K562 (cell line): ENCODE measurements around the gene CREB3L2.

Experiments used
- BRF1 ChIP-seq: IDR thresholded peaks from 3 replicates; pipeline ENCODE4 v1.6.1; 2011; ENCODE audit warnings: borderline replicate concordance, mild to moderate bottlenecking; ENCODE audit not compliant: insufficient read length; ENCODE audit errors: extremely low read depth
- RFX1 ChIP-seq: fragments of 450-650 bp; IDR thresholded peaks from 2 replicates; pipeline ENCODE4 v1.6.1; 2016; ENCODE audit warnings: mild to moderate bottlenecking, moderate library complexity
- TF ChIP-seq, protein P1 (sequence below), 3 experiments: IDR thresholded peaks in 2 of 3; conservative IDR thresholded peaks in 1 of 3; 2 replicates each; pipeline ENCODE4 v1.5.1; 2011 to 2012; ENCODE audit warnings: low read length in 3 of 3, mild to moderate bottlenecking in 3 of 3, control low read depth in 2 of 3, improper control_type of control experiment in 1 of 3, inconsistent platforms in 1 of 3, low read depth in 1 of 3, mixed read lengths in 1 of 3, moderate library complexity in 1 of 3; ENCODE audit not compliant: insufficient read depth in 2 of 3
- TF ChIP-seq, protein P2 (sequence below): sonication (generic); formaldehyde crosslinking; IDR thresholded peaks from 2 replicates; pipeline ENCODE4 v1.8.0; 2022; ENCODE audit warnings: mild to moderate bottlenecking, missing genetic modification reagents, borderline replicate concordance

DNA sequence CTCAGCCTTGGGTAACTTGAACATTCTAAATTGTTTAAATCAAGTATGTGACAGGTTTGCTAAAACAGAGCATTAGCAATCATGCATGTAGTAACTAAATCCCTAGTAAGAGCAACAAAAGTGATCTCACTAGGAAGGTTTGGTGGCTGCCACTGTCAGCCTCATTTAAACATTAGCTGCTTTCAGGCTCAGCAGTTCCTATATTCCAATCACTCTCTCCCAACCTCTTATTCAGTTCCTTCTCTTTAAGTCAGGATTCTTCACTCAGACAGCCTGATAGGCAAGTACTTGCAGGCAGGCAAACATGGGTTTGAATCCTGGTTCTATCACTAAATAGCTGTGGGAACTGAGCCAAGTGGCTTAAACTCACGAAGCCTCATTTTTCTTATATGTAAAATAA is 3.6 kb downstream of the CREB3L2 start:
- TF ChIP-seq, protein P1, sequence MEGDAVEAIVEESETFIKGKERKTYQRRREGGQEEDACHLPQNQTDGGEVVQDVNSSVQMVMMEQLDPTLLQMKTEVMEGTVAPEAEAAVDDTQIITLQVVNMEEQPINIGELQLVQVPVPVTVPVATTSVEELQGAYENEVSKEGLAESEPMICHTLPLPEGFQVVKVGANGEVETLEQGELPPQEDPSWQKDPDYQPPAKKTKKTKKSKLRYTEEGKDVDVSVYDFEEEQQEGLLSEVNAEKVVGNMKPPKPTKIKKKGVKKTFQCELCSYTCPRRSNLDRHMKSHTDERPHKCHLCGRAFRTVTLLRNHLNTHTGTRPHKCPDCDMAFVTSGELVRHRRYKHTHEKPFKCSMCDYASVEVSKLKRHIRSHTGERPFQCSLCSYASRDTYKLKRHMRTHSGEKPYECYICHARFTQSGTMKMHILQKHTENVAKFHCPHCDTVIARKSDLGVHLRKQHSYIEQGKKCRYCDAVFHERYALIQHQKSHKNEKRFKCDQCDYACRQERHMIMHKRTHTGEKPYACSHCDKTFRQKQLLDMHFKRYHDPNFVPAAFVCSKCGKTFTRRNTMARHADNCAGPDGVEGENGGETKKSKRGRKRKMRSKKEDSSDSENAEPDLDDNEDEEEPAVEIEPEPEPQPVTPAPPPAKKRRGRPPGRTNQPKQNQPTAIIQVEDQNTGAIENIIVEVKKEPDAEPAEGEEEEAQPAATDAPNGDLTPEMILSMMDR (IDR thresholded peaks at IDR 0.05 in 2 of 3, conservative IDR thresholded peaks at IDR 0.05 in 1 of 3; ENCODE audit: insufficient read depth in 2 of 3, low read depth in 1 of 3, low read length in 3 of 3) = no peak
- TF ChIP-seq BRF1 = no peak
- TF ChIP-seq RFX1 = no peak
- TF ChIP-seq, protein P2, sequence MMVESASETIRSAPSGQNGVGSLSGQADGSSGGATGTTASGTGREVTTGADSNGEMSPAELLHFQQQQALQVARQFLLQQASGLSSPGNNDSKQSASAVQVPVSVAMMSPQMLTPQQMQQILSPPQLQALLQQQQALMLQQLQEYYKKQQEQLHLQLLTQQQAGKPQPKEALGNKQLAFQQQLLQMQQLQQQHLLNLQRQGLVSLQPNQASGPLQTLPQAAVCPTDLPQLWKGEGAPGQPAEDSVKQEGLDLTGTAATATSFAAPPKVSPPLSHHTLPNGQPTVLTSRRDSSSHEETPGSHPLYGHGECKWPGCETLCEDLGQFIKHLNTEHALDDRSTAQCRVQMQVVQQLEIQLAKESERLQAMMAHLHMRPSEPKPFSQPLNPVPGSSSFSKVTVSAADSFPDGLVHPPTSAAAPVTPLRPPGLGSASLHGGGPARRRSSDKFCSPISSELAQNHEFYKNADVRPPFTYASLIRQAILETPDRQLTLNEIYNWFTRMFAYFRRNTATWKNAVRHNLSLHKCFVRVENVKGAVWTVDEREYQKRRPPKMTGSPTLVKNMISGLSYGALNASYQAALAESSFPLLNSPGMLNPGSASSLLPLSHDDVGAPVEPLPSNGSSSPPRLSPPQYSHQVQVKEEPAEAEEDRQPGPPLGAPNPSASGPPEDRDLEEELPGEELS (CRISPR knock-in tag) = no peak
